Measurements from ENCODE around the gene AGO1. TPM values are rescaled to one million over a fixed set of nuclear protein-coding genes. Genes with fewer than 3 reads are reported as not detected.

The AGO1 gene
- total and polyA plus RNA-seq, 2 of the 8 experiments (the other 6 are each of a cell fraction or from before 2014, with no cell fraction given) = 15.1 to 73.7 TPM

DNA sequence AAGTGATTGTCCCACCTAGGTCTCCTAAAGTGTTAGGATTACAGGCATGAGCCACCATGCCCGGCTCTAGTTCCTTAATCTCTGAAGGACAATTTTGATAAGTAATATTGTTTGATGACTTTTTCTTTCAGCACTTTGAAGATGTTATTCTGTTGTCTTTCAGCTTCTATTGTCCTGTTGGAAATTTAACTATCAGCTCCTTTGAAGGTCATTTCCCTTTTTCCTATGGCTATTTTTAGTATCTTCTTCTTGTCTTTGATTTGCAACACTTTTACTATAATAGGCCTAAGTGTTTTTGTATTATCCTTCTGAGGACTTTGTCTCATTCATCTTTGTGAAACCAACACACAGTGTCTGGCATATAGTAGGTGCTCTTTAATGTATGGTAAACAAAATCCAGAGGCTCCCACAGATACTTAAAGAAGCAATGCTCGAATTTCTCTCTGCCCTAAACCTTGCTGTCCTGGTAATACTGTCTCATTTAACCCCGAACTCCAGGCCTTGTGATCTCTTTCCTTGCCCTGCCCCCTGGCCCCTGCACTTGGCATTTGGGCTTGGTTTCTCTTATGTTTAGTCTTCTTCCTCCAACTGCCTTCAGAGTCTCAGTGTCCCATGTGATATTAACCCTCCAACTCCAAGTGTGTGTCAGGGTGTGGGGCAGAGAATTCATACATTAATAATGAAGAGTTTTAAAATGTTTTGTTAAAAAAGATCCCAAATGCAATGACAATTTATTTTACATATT is 19.0 kb upstream of the AGO1 start:
- Histone ChIP-seq H3K9me3 (ENCODE audit: insufficient read depth in 2 of 2, low read depth in 1 of 2, low read length in 1 of 2) (no peaks in the 10 kb centered on the region), H3K27ac (ENCODE audit: low read depth, low read length) (no peak overlapping the region), H4K20me1 (replicated peaks in 1 of 2; ENCODE audit: control insufficient read depth in 1 of 2, insufficient read depth in 2 of 2, low read length in 2 of 2) (no peaks in the 10 kb centered on the region), H4K91ac (replicated peaks; ENCODE audit: insufficient read length, low read length) (no peak overlapping the region), H2BK12ac (ENCODE audit: low read depth, low read length) (no peak overlapping the region), H3K18ac (ENCODE audit: extremely low read depth, low read length) (no peak overlapping the region), H2BK20ac (ENCODE audit: low read length) (no peak overlapping the region), H4K5ac (ENCODE audit: insufficient read length, low read depth, low read length) (no peak overlapping the region), H2BK5ac (ENCODE audit: low read depth, low read length) (no peak overlapping the region), H3K14ac (ENCODE audit: insufficient read length) (no peak overlapping the region), H3K79me2 (ENCODE audit: control insufficient read depth in 1 of 2, insufficient read depth in 2 of 2, low read length in 2 of 2) (no peaks in the 10 kb centered on the region), H3K4ac (replicated peaks; ENCODE audit: insufficient read length, low read depth, low read length) (no peak overlapping the region), H2AK5ac (ENCODE audit: low read depth, low read length) (no peak overlapping the region), H3K36me3 (ENCODE audit: control insufficient read depth in 2 of 4, insufficient read depth in 4 of 4, low read length in 3 of 4) (no peaks in the 10 kb centered on the region), H3K56ac (replicated peaks; ENCODE audit: insufficient read length, low read depth, low read length) (no peak overlapping the region), H3K79me1 (ENCODE audit: low read depth, low read length) (no peaks in the 10 kb centered on the region), H2BK15ac (ENCODE audit: low read length) (no peak overlapping the region), H3K4me2 (ENCODE audit: insufficient read depth in 1 of 2, low read depth in 2 of 2, low read length in 2 of 2) (no peak overlapping the region), H2BK120ac (replicated peaks; ENCODE audit: low read depth, low read length) (no peak overlapping the region), H3K27me3 (replicated peaks in 1 of 4; ENCODE audit: control insufficient read depth in 3 of 4, extremely low read depth in 1 of 4, insufficient read depth in 3 of 4, low read length in 3 of 4) (no peaks in the 10 kb centered on the region), H3K23me2 (ENCODE audit: low read depth, low read length) (no peaks in the 10 kb centered on the region; the same call in 1 of the 2 replicates), H3K4me3 (ENCODE audit: extremely low read depth in 1 of 4, insufficient read depth in 2 of 4, low read depth in 3 of 4, low read length in 4 of 4) (no peak overlapping the region), H3K23ac (ENCODE audit: insufficient read length) (no peak overlapping the region), H3K9ac (replicated peaks in 1 of 4; ENCODE audit: extremely low read depth in 1 of 4, low read depth in 3 of 4, low read length in 3 of 4) (no peak overlapping the region), H3K4me1 (replicated peaks in 1 of 4; ENCODE audit: control insufficient read depth in 3 of 4, insufficient read depth in 4 of 4, low read length in 3 of 4) (no peaks in the 10 kb centered on the region), H4K8ac (ENCODE audit: extremely low read depth, insufficient read depth, low read length) (no peak overlapping the region), H2AFZ (ENCODE audit: low read length) (no peak overlapping the region)
- ChIA-PET POLR2A (ENCODE audit: partially characterized antibody) (no interaction called here), CTCF (ENCODE audit: partially characterized antibody) (interaction anchor here (2.7 kb wide), 1 partner anchor 18 kb away, joined by 10 read pairs; no protein-coding TSS in a partner anchor)
- DNase-seq (ENCODE audit: low read depth in 1 of 2, low spot score in 2 of 2) (no peak), FAIRE-seq (no peak)
- TF ChIP-seq KDM4A (IDR thresholded peaks at IDR 0.05; ENCODE audit: low read depth, low read length, severe bottlenecking) (no peak), BACH1 (IDR thresholded peaks at IDR 0.05; ENCODE audit: low read length) (no peak), MAX (IDR thresholded peaks at IDR 0.05) (no peak)
- 92% methylated on average over 3 of the region's 3 CpGs; no CpG with 5 or more reads in 1 of the 2 experiments for WGBS, 2 experiments (ENCODE audit: extremely low coverage in 1 of 2, insufficient coverage in 1 of 2, insufficient read length in 1 of 2, insufficient replicate concordance in 2 of 2, low coverage in 1 of 2, low lambda C conversion rate in 2 of 2, missing lambda C conversion rate in 1 of 2)
